Karpas-422 (cell line): ENCODE measurements around the gene EDEM3. TPM values are rescaled to one million over a fixed set of nuclear protein-coding genes. Genes with fewer than 3 reads are reported as not detected.

Experiments used
- DNase-seq: peaks from one replicate; pipeline ENCODE4 v3.0.0-alpha.2; 2015
- H2AFZ ChIP-seq: fragments of 200-600 bp; sonication (generic); 2 replicates; pipeline ENCODE4 v1.6.1; 2014; ENCODE audit warnings: antibody characterized with exemption, low read length, mixed read lengths
- H3K27ac ChIP-seq: fragments of 200-600 bp; sonication (generic); 2 replicates; pipeline ENCODE4 v1.5.1; 2014; ENCODE audit warnings: mild to moderate bottlenecking, low read length, moderate library complexity
- H3K27me3 ChIP-seq: fragments of 200-600 bp; sonication (generic); 2 replicates; pipeline ENCODE4 v1.6.1; 2014; ENCODE audit warnings: low read length, mixed read lengths
- H3K36me3 ChIP-seq: fragments of 200-600 bp; sonication (generic); 2 replicates; pipeline ENCODE4 v1.6.1; 2014; ENCODE audit warnings: low read length, mixed read lengths; ENCODE audit not compliant: insufficient read depth
- H3K4me1 ChIP-seq: fragments of 200-600 bp; sonication (generic); 2 replicates; pipeline ENCODE4 v1.6.1; 2014; ENCODE audit warnings: mild to moderate bottlenecking, low read length, mixed read lengths
- H3K4me2 ChIP-seq: fragments of 200-600 bp; sonication (generic); 2 replicates; pipeline ENCODE4 v1.6.1; 2014; ENCODE audit warnings: low read length, low read depth, mild to moderate bottlenecking; ENCODE audit not compliant: poor library complexity, severe bottlenecking
- H3K4me3 ChIP-seq: fragments of 200-600 bp; sonication (generic); 2 replicates; pipeline ENCODE4 v1.5.1; 2014; ENCODE audit warnings: mild to moderate bottlenecking, antibody characterized with exemption, low read length, mixed read lengths
- H3K79me2 ChIP-seq: fragments of 200-600 bp; sonication (generic); 2 replicates; pipeline ENCODE4 v1.6.1; 2014; ENCODE audit warnings: mild to moderate bottlenecking, low read length, mixed read lengths
- H3K9ac ChIP-seq: fragments of 200-600 bp; sonication (generic); 2 replicates; pipeline ENCODE4 v1.6.0; 2014; ENCODE audit warnings: low read length
- H3K9me2 ChIP-seq: fragments of 200-600 bp; sonication (generic), shearing (Covaris generic); replicated peaks from 2 replicates; pipeline ENCODE4 v1.6.0; 2014; ENCODE audit warnings: mild to moderate bottlenecking, low read length, moderate library complexity; ENCODE audit not compliant: insufficient read depth
- H3K9me3 ChIP-seq: fragments of 300-700, 200-600 bp; sonication (generic); 2 replicates; pipeline ENCODE4 v1.6.1; 2014; ENCODE audit warnings: low read length, mixed read lengths
- H4K20me1 ChIP-seq: fragments of 200-600 bp; sonication (generic); 2 replicates; pipeline ENCODE4 v1.6.1; 2014; ENCODE audit warnings: mild to moderate bottlenecking, antibody characterized with exemption, low read length, low read depth; ENCODE audit not compliant: insufficient read depth
- total RNA-seq: library from RNA; depleted of rRNA; stranded (reverse); fragments of >200 nt; shearing (Covaris generic); gene quantifications from 2 replicates; pipeline ENCODE4 v1.2.3, GENCODE V29; 2014; ENCODE audit warnings: low replicate concordance

The EDEM3 gene
- total RNA-seq, 1 experiment from 2014 or later: 28.9 TPM

DNA sequence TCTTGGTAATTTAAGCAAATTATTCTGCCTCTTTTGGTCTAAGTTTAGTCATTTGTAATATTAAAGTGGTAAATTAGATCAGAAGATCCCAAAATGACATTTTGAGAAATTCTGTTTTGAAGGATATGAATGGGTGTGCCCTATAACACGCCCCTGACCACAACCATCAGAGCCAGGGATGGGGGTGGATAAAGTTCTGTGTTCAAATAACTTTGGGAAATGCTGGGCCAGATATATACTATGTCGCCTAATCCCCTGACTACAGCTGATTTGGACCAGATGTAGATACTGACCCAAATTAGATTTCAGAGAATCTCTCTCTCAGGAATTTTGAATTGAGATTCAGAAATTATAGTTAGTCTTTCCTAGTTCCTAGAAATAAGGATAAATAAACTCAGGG is 21.2 kb upstream of the EDEM3 start:
- no peaks in the 10 kb centered on the region for H3K27me3 ChIP-seq
- H3K4me1 ChIP-seq: peaks cover 6% of the 10 kb centered on the region
- no peaks in the 10 kb centered on the region for H3K9me2 ChIP-seq
- no peak overlapping the region for H2AFZ ChIP-seq
- no peak overlapping the region for H3K4me3 ChIP-seq
- H4K20me1 ChIP-seq: no peaks in the 10 kb centered on the region
- no peak overlapping the region for H3K27ac ChIP-seq
- H3K79me2 ChIP-seq: no peaks in the 10 kb centered on the region
- no peak for DNase-seq
- H3K9ac ChIP-seq: no peak overlapping the region
- H3K36me3 ChIP-seq: no peaks in the 10 kb centered on the region
- H3K9me3 ChIP-seq: no peaks in the 10 kb centered on the region
- H3K4me2 ChIP-seq: no peak overlapping the region

DNA sequence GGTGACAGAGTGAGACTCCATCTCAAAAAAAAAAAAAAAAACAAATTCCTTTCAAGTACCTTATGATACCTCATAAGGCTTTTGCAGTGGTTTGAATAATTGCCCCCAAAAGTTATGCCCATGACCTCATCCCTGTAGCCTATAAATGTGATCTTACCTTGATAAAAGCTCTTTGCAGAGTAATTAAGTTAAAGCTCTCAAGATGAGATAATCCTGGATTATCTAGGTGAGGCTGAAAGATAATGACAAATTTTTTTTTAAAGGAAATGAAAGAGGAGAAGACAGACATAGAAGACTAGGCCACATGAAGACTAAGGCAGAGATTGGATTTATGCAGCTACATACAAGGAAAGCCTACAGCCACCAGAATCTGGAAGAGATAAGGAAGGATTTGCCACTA is 20.7 kb upstream of the EDEM3 start:
- no peak overlapping the region for H3K4me2 ChIP-seq
- no peak for DNase-seq
- no peaks in the 10 kb centered on the region for H3K79me2 ChIP-seq
- H2AFZ ChIP-seq: no peak overlapping the region
- H3K4me3 ChIP-seq: no peak overlapping the region
- H3K36me3 ChIP-seq: no peaks in the 10 kb centered on the region
- H3K9me2 ChIP-seq: no peaks in the 10 kb centered on the region
- H3K27me3 ChIP-seq: no peaks in the 10 kb centered on the region
- H3K27ac ChIP-seq: no peak overlapping the region
- H3K4me1 ChIP-seq: peaks cover 11% of the 10 kb centered on the region
- H3K9ac ChIP-seq: no peak overlapping the region
- H3K9me3 ChIP-seq: no peaks in the 10 kb centered on the region
- H4K20me1 ChIP-seq: no peaks in the 10 kb centered on the region

DNA sequence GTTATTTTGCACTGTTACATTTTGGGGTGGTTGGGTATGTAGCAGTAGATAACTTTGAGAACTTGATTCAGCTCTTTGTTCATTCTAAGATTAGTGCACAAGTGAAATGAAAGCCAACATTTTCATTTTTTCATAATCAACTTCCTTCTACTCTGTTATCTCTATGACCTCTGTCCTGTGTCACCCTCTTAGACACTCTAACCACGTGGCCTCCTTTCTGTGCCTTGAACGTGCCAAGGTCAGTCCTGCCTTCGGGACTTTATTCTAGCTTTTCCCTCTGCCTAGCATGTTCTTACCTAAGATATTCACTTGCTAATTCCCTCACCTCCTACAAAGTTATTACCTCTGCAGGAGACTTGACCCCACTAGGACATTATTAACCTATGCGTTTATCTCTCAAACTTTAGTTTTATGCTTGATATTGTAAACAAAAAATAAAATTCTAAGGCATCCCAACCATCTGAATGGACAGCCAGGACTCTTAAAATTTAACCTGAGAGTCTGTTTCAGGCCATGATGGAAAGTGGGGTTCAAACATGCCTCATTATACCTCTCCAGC is 19.2 kb upstream of the EDEM3 start:
- Histone ChIP-seq H3K9me3 (no peaks in the 10 kb centered on the region), H3K9me2 (no peaks in the 10 kb centered on the region), H2AFZ (no peak overlapping the region), H3K36me3 (no peaks in the 10 kb centered on the region), H3K4me3 (no peak overlapping the region), H3K27me3 (no peaks in the 10 kb centered on the region), H3K4me2 (no peak overlapping the region), H4K20me1 (no peaks in the 10 kb centered on the region), H3K4me1 (peaks cover 14% of the 10 kb centered on the region), H3K79me2 (no peaks in the 10 kb centered on the region), H3K27ac (no peak overlapping the region), H3K9ac (no peak overlapping the region)
- DNase-seq: no peak

DNA sequence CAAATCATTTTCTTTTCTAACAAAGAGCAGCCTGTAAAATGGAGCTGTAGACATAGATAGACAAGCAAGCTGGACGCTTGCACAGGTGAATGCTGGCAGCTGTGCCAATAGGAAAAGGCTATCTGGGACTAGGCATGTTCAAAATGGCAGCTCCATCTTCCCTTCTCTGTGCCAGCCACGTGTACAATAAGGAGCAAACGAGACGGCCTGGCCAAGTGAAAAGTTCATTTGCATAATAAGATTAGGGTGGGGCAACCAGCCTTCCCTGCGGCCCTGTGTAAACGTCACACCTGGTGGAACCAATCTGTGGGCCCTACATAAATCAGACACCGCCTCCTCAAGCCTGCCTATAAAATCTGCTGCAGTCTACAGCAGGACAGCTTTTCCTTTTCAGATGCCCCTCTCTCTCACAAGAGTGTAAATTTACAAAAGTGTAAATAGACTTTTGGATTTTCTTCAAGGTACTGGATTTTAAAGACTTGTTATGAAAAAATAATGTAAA is 16.6 kb upstream of the EDEM3 start:
- Histone ChIP-seq H2AFZ (no peak overlapping the region), H3K9me2 (no peaks in the 10 kb centered on the region), H3K4me2 (no peak overlapping the region), H3K79me2 (no peaks in the 10 kb centered on the region), H4K20me1 (no peaks in the 10 kb centered on the region), H3K9ac (no peak overlapping the region), H3K27ac (no peak overlapping the region), H3K36me3 (no peaks in the 10 kb centered on the region), H3K9me3 (no peaks in the 10 kb centered on the region), H3K4me1 (peaks cover 14% of the 10 kb centered on the region), H3K27me3 (no peaks in the 10 kb centered on the region), H3K4me3 (no peak overlapping the region)
- peak; percentile 79 for DNase-seq

DNA sequence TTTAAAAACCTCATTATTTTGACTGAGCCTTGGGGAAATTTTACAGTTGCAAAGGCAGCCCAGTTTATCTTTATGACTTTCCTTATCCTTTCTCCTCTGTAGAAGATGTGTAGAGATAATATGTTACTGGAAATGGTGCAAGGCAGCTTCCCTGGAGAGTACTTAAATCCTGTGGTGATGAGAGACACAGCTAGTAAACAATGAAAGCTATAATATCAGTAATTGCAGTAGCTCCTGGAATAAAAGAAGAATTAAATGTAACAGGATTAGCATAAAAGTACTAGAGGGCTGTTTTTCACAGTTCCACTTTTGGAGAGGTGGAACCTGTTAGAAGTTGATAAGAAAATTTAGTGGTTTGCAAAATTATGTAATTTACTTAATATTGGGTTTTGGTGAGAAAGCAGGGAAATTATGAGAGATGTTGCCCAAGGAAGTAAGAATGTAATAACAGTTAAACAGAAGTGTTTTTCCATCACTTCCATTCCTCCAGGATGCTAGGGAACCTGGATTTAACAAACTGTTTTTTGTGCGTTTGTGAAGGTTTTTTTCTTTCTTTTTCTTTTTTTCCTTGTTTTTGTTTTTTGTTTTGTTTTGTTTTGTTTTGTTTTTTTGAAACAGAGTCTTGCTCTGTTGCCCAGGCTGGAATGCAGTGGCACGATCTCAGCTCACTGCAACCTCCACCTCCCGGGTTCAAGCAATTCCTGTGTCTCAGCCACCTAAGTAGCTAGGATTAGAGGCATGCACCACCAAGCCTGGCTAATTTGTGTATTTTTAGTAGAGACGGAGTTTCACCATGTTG is 15.7 kb upstream of the EDEM3 start:
- H3K9me2 ChIP-seq: no peaks in the 10 kb centered on the region
- H3K27ac ChIP-seq: no peak overlapping the region
- H3K9ac ChIP-seq: no peak overlapping the region
- H3K79me2 ChIP-seq: no peaks in the 10 kb centered on the region
- H2AFZ ChIP-seq: no peak overlapping the region
- no peaks in the 10 kb centered on the region for H4K20me1 ChIP-seq
- DNase-seq: no peak
- no peaks in the 10 kb centered on the region for H3K36me3 ChIP-seq
- no peak overlapping the region for H3K4me3 ChIP-seq
- H3K4me1 ChIP-seq: peaks cover 14% of the 10 kb centered on the region
- H3K9me3 ChIP-seq: no peaks in the 10 kb centered on the region
- no peaks in the 10 kb centered on the region for H3K27me3 ChIP-seq
- no peak overlapping the region for H3K4me2 ChIP-seq

DNA sequence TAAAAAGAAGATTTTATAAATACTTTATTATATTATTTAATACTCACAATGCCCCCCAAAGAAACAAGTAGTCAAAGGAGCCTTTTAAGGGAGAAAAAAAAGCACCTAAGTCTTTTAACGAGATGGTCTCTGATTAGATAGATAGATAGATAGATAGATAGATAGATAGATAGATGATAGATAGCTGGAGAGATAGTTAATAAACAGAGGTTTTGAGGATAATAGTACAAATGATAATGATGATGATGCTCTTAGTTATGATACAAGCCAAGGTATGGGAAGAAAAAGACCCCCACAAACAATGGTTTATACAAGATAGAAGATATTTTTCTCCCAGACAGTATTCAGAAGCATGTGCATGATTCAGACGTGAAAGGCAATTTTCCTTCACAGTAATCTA is 14.6 kb upstream of the EDEM3 start:
- no peak for DNase-seq
- Histone ChIP-seq H3K9me3 (no peaks in the 10 kb centered on the region), H3K4me2 (no peak overlapping the region), H4K20me1 (no peaks in the 10 kb centered on the region), H3K27ac (no peak overlapping the region), H3K79me2 (no peaks in the 10 kb centered on the region), H3K36me3 (no peaks in the 10 kb centered on the region), H3K4me1 (peaks cover 14% of the 10 kb centered on the region), H3K9me2 (no peaks in the 10 kb centered on the region), H2AFZ (no peak overlapping the region), H3K27me3 (no peaks in the 10 kb centered on the region), H3K4me3 (no peak overlapping the region), H3K9ac (no peak overlapping the region)

DNA sequence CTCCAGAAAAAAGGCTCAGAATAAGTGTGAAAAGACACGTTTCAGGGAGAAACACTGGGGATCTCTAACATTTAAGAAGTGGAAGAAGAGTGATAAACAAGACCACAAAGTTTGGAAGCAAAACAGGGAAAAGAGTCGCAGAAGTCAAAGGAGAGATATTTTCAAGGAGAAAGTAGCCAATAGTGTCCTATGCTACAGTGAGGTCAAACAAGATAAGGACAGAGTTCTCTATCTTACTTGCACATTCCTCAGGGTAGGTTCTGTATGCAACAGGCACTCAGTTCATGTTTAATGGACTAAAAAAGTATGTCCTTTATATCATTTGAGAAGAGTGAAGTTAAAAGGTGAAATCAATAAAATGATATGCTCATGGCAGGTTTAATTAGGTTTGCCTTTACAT is 13.8 kb upstream of the EDEM3 start:
- Histone ChIP-seq H3K4me1 (peaks cover 14% of the 10 kb centered on the region), H3K4me2 (no peak overlapping the region), H3K79me2 (no peaks in the 10 kb centered on the region), H3K27me3 (no peaks in the 10 kb centered on the region), H4K20me1 (no peaks in the 10 kb centered on the region), H2AFZ (no peak overlapping the region), H3K36me3 (no peaks in the 10 kb centered on the region), H3K27ac (no peak overlapping the region), H3K9ac (no peak overlapping the region), H3K9me3 (no peaks in the 10 kb centered on the region), H3K4me3 (no peak overlapping the region), H3K9me2 (no peaks in the 10 kb centered on the region)
- no peak for DNase-seq

DNA sequence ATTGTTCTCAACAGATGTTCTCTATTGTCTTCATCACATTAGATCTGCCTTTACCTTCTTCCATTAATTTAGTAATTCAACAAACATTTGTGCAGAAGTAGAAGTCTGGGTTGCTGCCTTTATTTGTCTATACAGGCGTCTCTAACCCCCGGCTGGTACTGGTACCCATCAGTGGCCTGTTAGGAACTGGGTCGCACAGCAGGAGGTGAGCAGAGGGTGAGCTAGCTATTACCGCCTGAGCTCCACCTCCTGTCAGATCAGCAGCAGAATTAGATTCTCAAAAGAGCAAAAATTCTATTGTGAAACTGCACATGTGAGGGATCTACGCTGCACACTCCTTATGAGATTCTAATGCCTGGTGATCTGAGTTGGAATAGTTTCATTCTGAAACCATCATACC is 12.9 kb upstream of the EDEM3 start:
- Histone ChIP-seq H3K9ac (no peak overlapping the region), H3K4me2 (no peak overlapping the region), H3K79me2 (no peaks in the 10 kb centered on the region), H3K27me3 (no peaks in the 10 kb centered on the region), H3K9me2 (no peaks in the 10 kb centered on the region), H3K36me3 (no peaks in the 10 kb centered on the region), H3K27ac (no peak overlapping the region), H3K4me3 (no peak overlapping the region), H3K4me1 (peaks cover 14% of the 10 kb centered on the region), H3K9me3 (no peaks in the 10 kb centered on the region), H2AFZ (no peak overlapping the region), H4K20me1 (no peaks in the 10 kb centered on the region)
- no peak for DNase-seq
